ENCODE data around the gene UNC5B.
"Not testable (repeated sequence)": the region's sequence is repeated elsewhere in the genome, so short reads cannot be mapped to it uniquely, and the experiment has no call there.

The UNC5B gene

DNA sequence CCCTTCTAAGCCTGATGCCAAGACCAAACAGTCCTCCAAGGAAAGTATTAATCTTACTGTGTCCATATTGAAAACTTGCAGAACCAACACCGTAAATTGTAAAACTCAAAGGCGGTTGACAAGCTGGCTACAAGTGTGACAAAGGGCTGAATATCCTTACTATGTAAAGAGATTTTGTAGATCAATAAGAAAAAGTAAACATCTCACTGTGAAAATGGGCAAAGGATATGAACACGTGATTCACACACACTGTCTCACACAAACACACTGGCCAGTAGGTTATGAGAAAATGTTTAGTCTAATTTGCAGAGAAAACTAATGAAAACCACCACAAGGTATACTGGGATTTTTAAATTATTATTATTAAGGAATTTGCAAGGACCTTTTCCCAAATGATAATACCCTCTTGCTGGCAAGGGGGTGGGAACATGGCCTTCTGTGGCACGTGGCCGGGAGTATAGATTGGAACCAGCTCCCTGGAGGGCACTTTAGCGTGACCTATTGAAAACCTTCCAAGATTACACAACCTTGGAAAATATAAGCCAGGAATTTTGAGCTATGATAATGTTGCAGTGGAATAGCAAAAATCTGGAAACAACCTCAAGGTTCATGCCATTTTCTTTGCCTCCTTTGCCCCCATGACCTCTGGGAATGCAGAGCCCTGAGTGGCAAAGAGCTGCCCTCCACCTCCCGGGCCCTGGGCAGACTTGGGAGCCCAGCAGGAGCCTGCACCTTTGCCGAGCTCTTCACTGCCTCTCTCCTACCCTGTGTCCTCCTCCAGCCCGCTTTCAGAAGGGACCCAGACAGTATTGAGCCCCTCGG is 80.5 kb downstream of the UNC5B start:
- DNase-seq (ENCODE audit: low read depth) = no peak
- no peak for TF ChIP-seq CTCF (IDR thresholded peaks at IDR 0.05; ENCODE audit: control insufficient read depth, extremely low read depth, insufficient read depth)
- no peak overlapping the region for H3K4me3 ChIP-seq (ENCODE audit: low read depth, low read length)

DNA sequence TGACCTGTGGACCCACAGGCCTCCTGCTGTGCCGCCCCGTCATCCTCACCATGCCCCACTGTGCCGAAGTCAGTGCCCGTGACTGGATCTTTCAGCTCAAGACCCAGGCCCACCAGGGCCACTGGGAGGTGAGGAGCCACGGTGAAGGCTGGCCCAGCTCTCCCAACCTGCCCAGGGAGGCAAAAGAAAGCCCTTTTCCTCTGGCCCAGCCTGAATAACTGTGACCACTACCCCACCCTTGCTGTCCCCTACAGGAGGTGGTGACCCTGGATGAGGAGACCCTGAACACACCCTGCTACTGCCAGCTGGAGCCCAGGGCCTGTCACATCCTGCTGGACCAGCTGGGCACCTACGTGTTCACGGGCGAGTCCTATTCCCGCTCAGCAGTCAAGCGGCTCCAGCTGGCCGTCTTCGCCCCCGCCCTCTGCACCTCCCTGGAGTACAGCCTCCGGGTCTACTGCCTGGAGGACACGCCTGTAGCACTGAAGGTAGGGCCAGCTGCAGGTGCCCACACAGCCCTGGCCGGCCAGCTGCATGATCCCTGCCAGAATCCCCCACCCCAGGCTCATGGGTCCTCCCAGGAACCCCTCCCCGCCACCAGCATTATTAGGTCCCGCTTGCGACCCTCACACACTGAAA is 81.2 kb downstream of the UNC5B start:
- no peak overlapping the region for H3K4me3 ChIP-seq (ENCODE audit: low read depth, low read length)
- no peak for DNase-seq (ENCODE audit: low read depth)
- no peak for TF ChIP-seq CTCF (IDR thresholded peaks at IDR 0.05; ENCODE audit: control insufficient read depth, extremely low read depth, insufficient read depth)

- DNase-seq (ENCODE audit: low read depth) = no peak
- no peak for TF ChIP-seq CTCF (IDR thresholded peaks at IDR 0.05; ENCODE audit: control insufficient read depth, extremely low read depth, insufficient read depth)
- no peak overlapping the region for H3K4me3 ChIP-seq (ENCODE audit: low read depth, low read length)
Observed at GRCh38 chr10:71294091-71294561, 81.8 kb downstream of the UNC5B start.

DNA sequence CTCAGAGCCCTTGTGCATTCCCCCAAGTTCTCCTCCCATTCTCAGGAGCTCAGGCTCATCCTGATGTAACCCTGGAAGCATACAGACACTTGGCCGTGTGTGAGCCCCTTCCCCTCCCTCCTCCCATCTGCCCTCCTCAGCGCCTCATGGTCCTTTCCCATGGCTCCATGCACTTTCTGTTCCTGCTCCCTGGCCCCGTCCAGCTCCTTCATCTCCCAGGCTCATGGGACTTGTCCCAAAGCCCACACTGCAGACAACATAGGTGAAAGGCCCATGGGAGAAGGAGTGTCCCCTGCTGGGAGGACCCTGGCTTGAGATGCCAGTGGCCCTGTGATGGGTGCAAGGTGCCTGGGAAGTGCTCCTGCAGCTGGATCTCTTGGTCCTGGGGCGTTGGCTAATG is 82.5 kb downstream of the UNC5B start:
- no peak for DNase-seq (ENCODE audit: low read depth)
- H3K4me3 ChIP-seq (ENCODE audit: low read depth, low read length) = no peak overlapping the region
- no peak for TF ChIP-seq CTCF (IDR thresholded peaks at IDR 0.05; ENCODE audit: control insufficient read depth, extremely low read depth, insufficient read depth)

DNA sequence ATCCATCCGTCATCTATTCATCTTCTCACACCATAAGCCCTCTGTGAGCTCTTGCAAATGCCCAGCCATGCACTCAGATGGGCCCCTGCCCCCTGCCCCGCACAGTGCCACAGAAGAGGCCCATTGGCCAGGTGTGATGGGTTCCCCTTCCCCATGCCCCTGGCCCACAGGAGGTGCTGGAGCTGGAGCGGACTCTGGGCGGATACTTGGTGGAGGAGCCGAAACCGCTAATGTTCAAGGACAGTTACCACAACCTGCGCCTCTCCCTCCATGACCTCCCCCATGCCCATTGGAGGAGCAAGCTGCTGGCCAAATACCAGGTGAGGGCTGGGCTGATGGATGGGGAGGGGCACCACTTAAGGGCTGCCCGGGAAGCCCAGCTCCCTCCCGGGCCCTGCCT is 83.3 kb downstream of the UNC5B start:
- no peak for TF ChIP-seq CTCF (IDR thresholded peaks at IDR 0.05; ENCODE audit: control insufficient read depth, extremely low read depth, insufficient read depth)

GRCh38 chr10:71296086-71296485 is 83.7 kb downstream of the UNC5B start:
- H3K4me3 ChIP-seq (ENCODE audit: low read depth, low read length) = no peak overlapping the region
- TF ChIP-seq CTCF (IDR thresholded peaks at IDR 0.05; ENCODE audit: control insufficient read depth, extremely low read depth, insufficient read depth) = no peak
- no peak for DNase-seq (ENCODE audit: low read depth)

More for the DNA sequence above, 83.3 kb downstream of the UNC5B start:
- no peak for DNase-seq (ENCODE audit: low read depth)
- no peak overlapping the region for H3K4me3 ChIP-seq (ENCODE audit: low read depth, low read length)

DNA sequence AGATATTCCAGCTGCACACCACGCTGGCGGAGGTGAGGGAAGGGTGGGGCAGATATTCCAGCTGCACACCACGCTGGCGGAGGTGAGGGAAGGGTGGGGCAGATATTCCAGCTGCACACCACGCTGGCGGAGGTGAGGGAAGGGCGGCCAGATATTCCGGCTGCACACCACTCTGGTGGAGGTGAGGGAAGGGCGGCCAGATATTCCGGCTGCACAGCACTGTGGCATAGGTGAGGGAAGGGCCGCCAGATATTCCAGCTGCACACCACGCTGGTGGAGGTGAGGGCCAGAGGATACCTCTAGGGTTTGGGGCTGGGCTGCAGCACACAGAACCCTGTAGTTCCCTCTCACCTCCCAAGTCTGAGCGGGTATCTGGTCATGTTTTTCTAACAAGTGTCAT is 84.4 kb downstream of the UNC5B start:
- not testable (repeated sequence) for DNase-seq (ENCODE audit: low read depth)

More for the DNA sequence above, 84.4 kb downstream of the UNC5B start:
- not testable (repeated sequence) for H3K4me3 ChIP-seq (ENCODE audit: low read depth, low read length)

Data from LNCaP clone FGC (cell line).